GM20000 (cell line): ENCODE data around the gene FAM78A.

Experiments used
- DNase-seq: peaks from one replicate; pipeline ENCODE4 v3.0.0; 2012; ENCODE audit warnings: low spot score
- TF ChIP-seq, protein P1 (sequence below): IDR thresholded peaks from 2 replicates; pipeline ENCODE4 v1.5.1; 2012; ENCODE audit warnings: mild to moderate bottlenecking, control low read depth; ENCODE audit errors: extremely low read depth, missing control alignments

FAM78A gene, protein sequence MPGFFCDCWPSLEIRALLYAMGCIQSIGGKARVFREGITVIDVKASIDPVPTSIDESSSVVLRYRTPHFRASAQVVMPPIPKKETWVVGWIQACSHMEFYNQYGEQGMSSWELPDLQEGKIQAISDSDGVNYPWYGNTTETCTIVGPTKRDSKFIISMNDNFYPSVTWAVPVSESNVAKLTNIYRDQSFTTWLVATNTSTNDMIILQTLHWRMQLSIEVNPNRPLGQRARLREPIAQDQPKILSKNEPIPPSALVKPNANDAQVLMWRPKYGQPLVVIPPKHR

DNA sequence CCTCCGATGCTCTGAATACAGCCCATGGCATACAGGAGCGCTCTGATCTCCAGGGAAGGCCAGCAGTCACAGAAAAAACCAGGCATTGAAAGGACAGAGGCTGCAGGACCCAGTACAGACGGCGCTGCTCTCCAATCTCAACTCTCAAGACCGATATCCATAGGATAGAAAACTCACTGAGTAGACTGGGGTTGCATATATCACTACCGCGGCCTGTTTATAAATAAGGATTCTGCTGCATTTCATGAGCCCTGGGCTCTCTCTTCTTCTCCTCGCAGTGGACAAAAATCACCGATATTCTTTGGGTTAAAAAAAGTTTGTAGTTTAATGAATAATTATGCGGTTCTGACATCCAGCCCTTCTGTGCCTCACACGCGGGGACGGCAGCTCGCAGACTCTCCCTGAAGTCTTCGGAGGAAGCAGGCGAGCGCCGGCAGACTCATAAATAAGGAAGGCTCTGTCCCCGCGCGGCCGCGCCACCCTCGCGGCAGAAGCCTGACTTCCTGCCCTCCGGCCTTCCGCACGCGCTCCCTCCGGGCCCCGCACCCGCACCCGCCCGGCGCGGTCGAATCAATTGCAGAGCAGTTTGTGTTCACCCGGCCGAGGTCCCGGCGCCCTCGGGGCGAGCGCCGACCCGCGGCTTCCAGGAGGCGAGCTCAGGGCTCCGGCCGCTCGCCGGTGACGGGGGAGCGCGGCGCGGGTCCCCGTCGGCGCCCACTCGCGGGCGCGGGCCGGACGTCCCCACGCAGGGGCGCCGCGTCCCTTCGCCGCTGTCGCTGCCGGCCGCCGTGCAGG lies at the start of gene FAM78A:
Gene FAM78A, minus strand, starts transcription at position 417 of the 795 bp plus-strand sequence. Its CDS starts 331 bp downstream, at position 86.
- DNase-seq, result peak; percentile 75
- TF ChIP-seq, protein P1, sequence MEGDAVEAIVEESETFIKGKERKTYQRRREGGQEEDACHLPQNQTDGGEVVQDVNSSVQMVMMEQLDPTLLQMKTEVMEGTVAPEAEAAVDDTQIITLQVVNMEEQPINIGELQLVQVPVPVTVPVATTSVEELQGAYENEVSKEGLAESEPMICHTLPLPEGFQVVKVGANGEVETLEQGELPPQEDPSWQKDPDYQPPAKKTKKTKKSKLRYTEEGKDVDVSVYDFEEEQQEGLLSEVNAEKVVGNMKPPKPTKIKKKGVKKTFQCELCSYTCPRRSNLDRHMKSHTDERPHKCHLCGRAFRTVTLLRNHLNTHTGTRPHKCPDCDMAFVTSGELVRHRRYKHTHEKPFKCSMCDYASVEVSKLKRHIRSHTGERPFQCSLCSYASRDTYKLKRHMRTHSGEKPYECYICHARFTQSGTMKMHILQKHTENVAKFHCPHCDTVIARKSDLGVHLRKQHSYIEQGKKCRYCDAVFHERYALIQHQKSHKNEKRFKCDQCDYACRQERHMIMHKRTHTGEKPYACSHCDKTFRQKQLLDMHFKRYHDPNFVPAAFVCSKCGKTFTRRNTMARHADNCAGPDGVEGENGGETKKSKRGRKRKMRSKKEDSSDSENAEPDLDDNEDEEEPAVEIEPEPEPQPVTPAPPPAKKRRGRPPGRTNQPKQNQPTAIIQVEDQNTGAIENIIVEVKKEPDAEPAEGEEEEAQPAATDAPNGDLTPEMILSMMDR, result no peak

DNA sequence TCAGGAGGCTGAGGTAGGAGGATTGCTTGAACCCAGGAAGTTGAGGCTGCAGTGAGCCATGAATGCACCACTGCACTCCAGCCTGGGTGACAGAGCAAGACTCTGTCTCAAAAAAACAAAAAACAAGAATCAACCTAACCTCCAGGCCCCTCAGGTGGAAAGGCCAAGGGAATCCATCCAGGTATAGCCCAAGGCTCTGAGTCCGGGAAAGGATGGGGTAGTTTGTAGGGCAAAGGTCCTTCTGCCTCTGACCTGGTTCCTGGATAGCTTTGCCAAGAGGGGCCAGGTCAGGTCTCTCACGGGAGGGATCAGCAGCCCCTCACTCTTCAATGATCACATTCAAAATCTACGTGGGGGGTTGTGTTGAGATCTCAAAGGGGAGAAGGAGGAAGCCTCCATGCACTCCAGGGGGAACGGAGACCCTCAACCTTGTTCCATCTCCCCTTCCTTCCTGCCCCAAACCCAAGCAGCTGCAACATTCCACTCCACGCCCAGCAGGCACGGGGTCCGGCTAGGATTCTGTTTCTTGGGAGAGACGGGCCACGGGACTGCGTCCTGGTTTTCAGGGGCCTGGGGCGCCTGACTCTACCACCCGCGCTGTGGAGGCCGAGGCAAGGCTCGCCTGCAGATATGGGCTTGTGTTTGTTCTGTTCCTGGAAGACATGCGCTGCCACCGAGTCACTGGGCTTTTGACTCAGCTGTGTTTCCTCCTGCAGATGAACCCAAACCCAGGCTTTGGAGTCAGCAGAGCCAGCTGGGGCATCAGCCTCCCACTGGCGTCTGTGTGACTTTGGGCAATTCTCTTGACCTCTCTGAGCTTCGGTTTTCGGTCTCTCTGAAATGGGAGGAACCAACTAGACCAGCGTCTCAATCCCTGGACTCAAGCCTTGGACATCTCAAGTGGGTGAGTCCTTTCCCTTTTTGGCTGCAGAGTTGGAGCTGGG lies 48.7 kb upstream of the FAM78A start:
- no peak for DNase-seq
- TF ChIP-seq, protein P1, result no peak

DNA sequence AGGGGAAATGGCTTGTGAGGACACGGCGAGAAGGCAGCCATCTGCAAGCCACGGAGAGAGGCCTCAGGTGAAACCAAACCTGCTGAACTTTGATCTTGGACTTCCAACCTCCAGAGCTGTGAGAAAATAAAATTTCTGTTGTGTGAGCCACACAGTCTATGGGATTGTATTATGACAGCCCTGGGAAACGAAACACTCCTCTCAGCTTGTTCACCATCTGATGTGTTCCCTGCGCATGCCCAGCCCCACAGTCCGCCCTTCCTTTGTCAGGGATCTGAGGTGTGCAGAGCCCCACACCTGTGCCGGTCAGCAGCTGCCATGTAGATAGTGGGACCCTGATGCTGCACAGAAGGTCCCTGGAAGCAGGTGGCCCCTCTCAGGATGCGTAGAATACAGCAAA lies 47.3 kb upstream of the FAM78A start:
- TF ChIP-seq, protein P1, result no peak
- no peak for DNase-seq

DNA sequence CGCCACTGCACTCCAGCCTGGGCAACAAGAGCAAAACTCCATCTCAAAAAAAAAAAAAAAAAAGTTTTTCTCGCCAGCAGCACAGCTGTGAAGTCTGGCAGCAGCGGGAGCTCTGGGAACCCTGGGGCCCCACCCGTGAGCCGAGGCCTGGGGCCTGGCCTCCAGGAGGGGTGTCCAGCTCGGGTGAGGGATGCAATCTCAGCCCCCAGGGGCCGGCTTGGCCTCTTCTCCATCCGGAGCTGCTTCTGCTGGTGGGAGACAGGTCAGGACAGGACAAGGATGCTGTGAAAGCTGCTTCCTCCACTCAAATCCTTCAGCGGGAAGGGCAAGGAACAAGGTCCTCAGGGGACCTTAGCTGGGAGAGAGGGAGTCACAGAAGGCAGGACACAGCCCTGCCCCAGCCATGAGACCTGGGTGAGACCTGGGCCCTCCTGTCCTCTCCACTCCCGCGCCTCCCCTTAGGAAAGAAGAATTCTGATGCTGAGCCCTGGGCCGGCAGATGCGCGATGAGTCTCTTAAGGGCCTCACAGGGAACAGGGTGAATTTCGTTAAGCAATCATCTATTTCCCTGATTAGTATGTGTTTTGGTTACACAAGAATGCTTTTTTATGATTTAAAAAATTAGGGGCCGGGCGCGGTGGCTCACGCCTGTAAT lies 43.8 kb upstream of the FAM78A start:
- TF ChIP-seq, protein P1, result no peak
- DNase-seq, result no peak

DNA sequence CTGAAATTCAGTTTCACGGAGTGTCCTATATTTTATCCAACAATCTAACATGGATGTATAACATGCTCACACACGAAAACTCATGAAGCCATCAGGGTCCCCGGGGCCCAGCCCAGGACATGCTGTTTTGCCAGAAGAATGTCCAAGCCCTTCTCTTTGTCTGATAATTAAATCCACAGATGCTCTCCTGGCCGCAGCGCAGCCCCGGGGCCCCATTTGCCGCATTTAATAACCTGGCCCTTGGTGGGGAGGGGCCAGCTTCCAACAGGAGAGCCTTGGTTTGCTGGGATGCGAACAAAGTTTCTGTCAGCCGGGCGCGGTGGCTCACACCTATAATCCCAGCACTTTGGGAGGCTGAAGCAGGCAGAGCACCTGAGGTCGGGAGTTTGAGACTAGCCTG lies 43.2 kb upstream of the FAM78A start:
- TF ChIP-seq, protein P1, result no peak
- DNase-seq, result no peak

DNA sequence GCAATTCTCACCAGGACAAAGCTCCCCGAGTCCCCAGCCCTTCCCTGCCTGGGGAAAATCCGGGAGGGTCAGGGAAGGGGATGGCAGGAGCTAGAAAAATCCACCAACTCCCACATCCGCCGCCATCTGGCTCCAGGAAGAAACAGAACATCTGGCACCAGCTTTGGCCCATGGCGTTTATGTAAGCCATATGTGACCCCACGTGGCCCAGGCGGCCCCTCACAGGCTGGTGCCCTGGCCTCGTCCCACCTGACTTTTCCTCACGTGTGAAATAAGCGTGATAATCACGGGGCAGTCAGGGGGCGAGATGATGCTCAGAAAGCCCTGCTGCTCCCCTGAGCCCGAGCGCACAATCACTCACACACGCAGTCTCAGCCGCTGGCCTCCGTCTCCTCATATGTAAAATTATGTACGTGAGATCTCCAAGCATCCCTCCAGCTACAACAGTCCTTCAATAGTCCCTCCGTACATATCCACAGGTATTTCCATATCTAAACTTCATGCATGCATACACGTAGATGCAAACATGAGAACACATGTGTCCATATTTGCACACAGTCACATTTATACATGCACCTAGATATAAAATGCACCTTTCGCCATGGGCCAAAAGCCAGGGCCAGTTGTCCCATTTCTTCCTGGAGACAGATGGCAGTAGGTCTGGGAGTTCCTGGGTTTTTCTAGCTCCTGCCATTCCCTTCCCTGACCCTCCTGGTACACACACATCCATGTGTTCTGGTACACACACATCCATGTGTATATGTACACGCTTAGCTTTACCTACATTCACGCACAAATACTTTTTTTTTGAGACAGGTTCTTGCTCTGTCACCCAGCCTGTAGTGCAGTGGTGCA lies 42.1 kb upstream of the FAM78A start:
- no peak for DNase-seq
- TF ChIP-seq, protein P1, result no peak
